ENCODE results near the gene SELP. TPM values are rescaled to one million over a fixed set of nuclear protein-coding genes. Genes with fewer than 3 reads are reported as not detected.

Gene SELP
- polyA plus RNA-seq, 1 of the 3 experiments (the other 2 are of a cell fraction): not detected

DNA sequence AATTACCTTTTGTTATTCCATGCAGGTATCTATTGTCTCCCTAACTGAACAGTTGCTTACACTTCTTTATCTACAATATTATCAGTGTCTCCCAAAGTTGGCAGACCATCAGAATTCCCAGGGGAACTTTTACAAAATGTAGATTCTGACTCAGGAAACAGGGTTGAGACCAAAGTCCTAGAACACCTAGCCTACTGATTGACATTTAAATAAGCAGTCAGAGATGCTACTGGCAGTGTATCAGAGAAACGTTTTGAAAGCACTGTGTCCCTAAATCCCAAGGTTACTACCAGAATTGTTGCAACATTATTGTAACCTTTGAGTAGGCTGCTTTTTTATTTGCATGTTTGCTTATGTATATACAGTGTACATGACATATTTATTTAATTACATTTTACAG is 41.8 kb downstream of the SELP start:
- Histone ChIP-seq H4K20me1 (ENCODE audit: insufficient read depth) (no peaks in the 10 kb centered on the region), H3F3A (replicated peaks; ENCODE audit: insufficient read depth) (no peaks in the 10 kb centered on the region), H3K4me1 (ENCODE audit: control insufficient read depth in 1 of 2, insufficient read depth in 2 of 2, low read depth in 1 of 2, low read length in 1 of 2) (peaks cover 0 to 8% of the 10 kb centered on the region in 2 experiments; a peak in 1 of 4 replicates), H3K4me2 (no peak overlapping the region), H3K9me3 (no peaks in the 10 kb centered on the region), H3K79me2 (ENCODE audit: insufficient read depth) (no peaks in the 10 kb centered on the region), H3K36me3 (replicated peaks in 1 of 2; ENCODE audit: control insufficient read depth in 1 of 2, insufficient read depth in 2 of 2, low read length in 1 of 2) (no peaks in the 10 kb centered on the region), H3K27ac (ENCODE audit: low read depth in 2 of 2, low read length in 1 of 2) (no peak overlapping the region), H3K27me3 (ENCODE audit: insufficient read depth) (peaks cover 19% of the 10 kb centered on the region; the same call in 1 of the 2 replicates), H3K9ac (no peak overlapping the region), H2AFZ (ENCODE audit: low read depth) (no peak overlapping the region), H3K4me3 (ENCODE audit: low read depth in 2 of 2, low read length in 1 of 2) (no peak overlapping the region), H3K9me2 (no peaks in the 10 kb centered on the region)
- ChIA-PET POLR2A (no interaction called here), CTCF (no interaction called here)
- 0% methylated on average over 1 of the region's 1 CpG for WGBS (ENCODE audit: low lambda C conversion rate)
- no peak for DNase-seq
- TF ChIP-seq FOSL2 (IDR thresholded peaks at IDR 0.05; ENCODE audit: borderline replicate concordance, low read depth): no peak
- no peak for TF ChIP-seq USF1 (IDR thresholded peaks at IDR 0.05; ENCODE audit: borderline replicate concordance, low read depth)
- no peak for TF ChIP-seq YY1 (IDR thresholded peaks at IDR 0.05; ENCODE audit: low read depth)
- TF ChIP-seq MAX (IDR thresholded peaks at IDR 0.05; ENCODE audit: low read depth): no peak
- no peak for TF ChIP-seq JUND (IDR thresholded peaks at IDR 0.05)
- no peak for TF ChIP-seq MEF2A (IDR thresholded peaks at IDR 0.05; ENCODE audit: borderline replicate concordance, low read depth)
- no peak for TF ChIP-seq SIN3A (IDR thresholded peaks at IDR 0.05; ENCODE audit: borderline replicate concordance, low read depth, low read length)
- TF ChIP-seq NRF1 (IDR thresholded peaks at IDR 0.05; ENCODE audit: low read depth, low read length): no peak
- TF ChIP-seq TAF1 (IDR thresholded peaks at IDR 0.05; ENCODE audit: borderline replicate concordance, low read depth, low read length): no peak
- no peak for TF ChIP-seq RFX5 (IDR thresholded peaks at IDR 0.05; ENCODE audit: low read length)
- TF ChIP-seq GATA2 (CRISPR knock-in tag; IDR thresholded peaks at IDR 0.05): no peak
- TF ChIP-seq CHD2 (IDR thresholded peaks at IDR 0.05; ENCODE audit: low read length, partially characterized antibody): no peak
- TF ChIP-seq GABPA (IDR thresholded peaks at IDR 0.05; ENCODE audit: low read depth): no peak
- TF ChIP-seq, protein P1, sequence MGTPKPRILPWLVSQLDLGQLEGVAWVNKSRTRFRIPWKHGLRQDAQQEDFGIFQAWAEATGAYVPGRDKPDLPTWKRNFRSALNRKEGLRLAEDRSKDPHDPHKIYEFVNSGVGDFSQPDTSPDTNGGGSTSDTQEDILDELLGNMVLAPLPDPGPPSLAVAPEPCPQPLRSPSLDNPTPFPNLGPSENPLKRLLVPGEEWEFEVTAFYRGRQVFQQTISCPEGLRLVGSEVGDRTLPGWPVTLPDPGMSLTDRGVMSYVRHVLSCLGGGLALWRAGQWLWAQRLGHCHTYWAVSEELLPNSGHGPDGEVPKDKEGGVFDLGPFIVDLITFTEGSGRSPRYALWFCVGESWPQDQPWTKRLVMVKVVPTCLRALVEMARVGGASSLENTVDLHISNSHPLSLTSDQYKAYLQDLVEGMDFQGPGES (IDR thresholded peaks at IDR 0.05; ENCODE audit: low read depth, low read length): no peak

- H3K36me3 ChIP-seq (replicated peaks in 1 of 2; ENCODE audit: control insufficient read depth in 1 of 2, insufficient read depth in 2 of 2, low read length in 1 of 2): no peaks in the 10 kb centered on the region
- peak; percentile 58 for DNase-seq
- no peak within 1 kb of the TSS for H3K9ac ChIP-seq
- no peaks in the 10 kb centered on the region for H3K9me2 ChIP-seq
- no peaks in the 10 kb centered on the region for H4K20me1 ChIP-seq (ENCODE audit: insufficient read depth)
- CTCF ChIA-PET: interaction anchor here (0.6 to 2.0 kb wide), 17 partner anchors 8 to 223 kb away, joined by 3 to 11 read pairs (median 4); no protein-coding TSS in a partner anchor
- H3K27ac ChIP-seq (ENCODE audit: low read depth in 2 of 2, low read length in 1 of 2): no peak within 1 kb of the TSS
- H3K4me1 ChIP-seq (ENCODE audit: control insufficient read depth in 1 of 2, insufficient read depth in 2 of 2, low read depth in 1 of 2, low read length in 1 of 2): peaks cover 0 to 8% of the 10 kb centered on the region in 2 experiments; a peak in 1 of 4 replicates
- H3K4me3 ChIP-seq (ENCODE audit: low read depth in 2 of 2, low read length in 1 of 2): peak within 1 kb of the TSS; percentile 30 to 52
- no peaks in the 10 kb centered on the region for H3K9me3 ChIP-seq
- H3K79me2 ChIP-seq (ENCODE audit: insufficient read depth): no peaks in the 10 kb centered on the region
- POLR2A ChIA-PET: no interaction called here
- whole genome bisulfite sequencing (ENCODE audit: low lambda C conversion rate): 13% methylated on average over 10 of the region's 15 CpGs
- H3F3A ChIP-seq (replicated peaks; ENCODE audit: insufficient read depth): no peaks in the 10 kb centered on the region
- peaks cover 24% of the 10 kb centered on the region; the same call in 1 of the 2 replicates for H3K27me3 ChIP-seq (ENCODE audit: insufficient read depth)
- peak within 1 kb of the TSS; percentile 75 for H3K4me2 ChIP-seq
- TF ChIP-seq NFIC (IDR thresholded peaks at IDR 0.05; ENCODE audit: borderline replicate concordance) (no peak), SMC3 (IDR thresholded peaks at IDR 0.05; ENCODE audit: low read depth, low read length) (peak; percentile 55), RAD21 (IDR thresholded peaks at IDR 0.05; ENCODE audit: low read length) (peak; percentile 52)
- TF ChIP-seq, protein P1 (IDR thresholded peaks at IDR 0.05; ENCODE audit: low read depth, low read length): no peak
- TF ChIP-seq, protein P2, sequence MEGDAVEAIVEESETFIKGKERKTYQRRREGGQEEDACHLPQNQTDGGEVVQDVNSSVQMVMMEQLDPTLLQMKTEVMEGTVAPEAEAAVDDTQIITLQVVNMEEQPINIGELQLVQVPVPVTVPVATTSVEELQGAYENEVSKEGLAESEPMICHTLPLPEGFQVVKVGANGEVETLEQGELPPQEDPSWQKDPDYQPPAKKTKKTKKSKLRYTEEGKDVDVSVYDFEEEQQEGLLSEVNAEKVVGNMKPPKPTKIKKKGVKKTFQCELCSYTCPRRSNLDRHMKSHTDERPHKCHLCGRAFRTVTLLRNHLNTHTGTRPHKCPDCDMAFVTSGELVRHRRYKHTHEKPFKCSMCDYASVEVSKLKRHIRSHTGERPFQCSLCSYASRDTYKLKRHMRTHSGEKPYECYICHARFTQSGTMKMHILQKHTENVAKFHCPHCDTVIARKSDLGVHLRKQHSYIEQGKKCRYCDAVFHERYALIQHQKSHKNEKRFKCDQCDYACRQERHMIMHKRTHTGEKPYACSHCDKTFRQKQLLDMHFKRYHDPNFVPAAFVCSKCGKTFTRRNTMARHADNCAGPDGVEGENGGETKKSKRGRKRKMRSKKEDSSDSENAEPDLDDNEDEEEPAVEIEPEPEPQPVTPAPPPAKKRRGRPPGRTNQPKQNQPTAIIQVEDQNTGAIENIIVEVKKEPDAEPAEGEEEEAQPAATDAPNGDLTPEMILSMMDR (IDR thresholded peaks at IDR 0.05): peak; percentile 62
- H2AFZ ChIP-seq (ENCODE audit: low read depth): no peak within 1 kb of the TSS
Observed at GRCh38 chr1:169586395-169587255, 43.3 kb downstream of the SELP start, which contains the start of gene F5. TSS of gene F5 (minus strand) at chr1:169586481. CDS start at chr1:169586386, 95 bp downstream.

All from SK-N-SH (cell line).